Posterior cingulate gyrus (tissue), 11 donors: ENCODE results near the gene CDR2L.

Experiments
- DNase-seq, 10 donors: peaks; one replicate each; pipeline versions ENCODE4 v3.0.0 to v3.0.0-alpha.2; 2020 to 2021; ENCODE audit warnings: mixed read lengths in 3 of 10
- intact Hi-C: fragments of 100-400 bp; cut with DNase I; formaldehyde crosslinking; loops from one replicate; pipeline ENCODE4 v1.15.1; 2023

The CDR2L gene

DNA sequence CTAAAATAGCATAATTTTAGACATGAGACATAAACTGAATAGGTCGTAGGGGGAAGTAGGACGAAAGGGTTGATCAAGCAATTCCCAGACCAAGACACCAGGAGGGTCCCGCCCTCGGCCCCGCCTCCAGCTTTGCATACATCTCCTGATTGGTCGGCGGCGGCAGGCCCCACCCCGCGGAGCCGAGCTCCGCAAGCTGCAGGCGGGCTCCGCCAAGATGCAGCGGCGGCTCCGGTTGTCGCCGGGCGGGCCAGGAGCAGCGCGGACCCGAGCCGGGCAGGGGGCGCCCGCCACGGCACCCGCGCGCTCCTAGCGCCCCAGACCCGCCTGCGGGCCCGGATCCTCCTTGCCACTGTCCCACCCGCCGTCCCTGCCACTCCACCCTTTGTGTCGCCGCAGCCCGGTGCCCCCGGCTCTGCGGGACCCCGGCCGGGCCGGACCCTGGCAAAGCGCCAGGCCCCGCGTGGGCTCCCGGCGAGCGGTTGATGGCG, at the start of gene CDR2L:
TSS of gene CDR2L (plus strand) at position 215 of the 491 bp plus-strand sequence. CDS start 412 bp downstream, outside the sequence.
- DNase-seq: peak; percentile 95 to 100 (median 98)
- intact Hi-C loops: loop anchor here (1.0 to 10.0 kb wide), 2 partner anchors 26 to 47 kb away; no protein-coding TSS in a partner anchor

DNA sequence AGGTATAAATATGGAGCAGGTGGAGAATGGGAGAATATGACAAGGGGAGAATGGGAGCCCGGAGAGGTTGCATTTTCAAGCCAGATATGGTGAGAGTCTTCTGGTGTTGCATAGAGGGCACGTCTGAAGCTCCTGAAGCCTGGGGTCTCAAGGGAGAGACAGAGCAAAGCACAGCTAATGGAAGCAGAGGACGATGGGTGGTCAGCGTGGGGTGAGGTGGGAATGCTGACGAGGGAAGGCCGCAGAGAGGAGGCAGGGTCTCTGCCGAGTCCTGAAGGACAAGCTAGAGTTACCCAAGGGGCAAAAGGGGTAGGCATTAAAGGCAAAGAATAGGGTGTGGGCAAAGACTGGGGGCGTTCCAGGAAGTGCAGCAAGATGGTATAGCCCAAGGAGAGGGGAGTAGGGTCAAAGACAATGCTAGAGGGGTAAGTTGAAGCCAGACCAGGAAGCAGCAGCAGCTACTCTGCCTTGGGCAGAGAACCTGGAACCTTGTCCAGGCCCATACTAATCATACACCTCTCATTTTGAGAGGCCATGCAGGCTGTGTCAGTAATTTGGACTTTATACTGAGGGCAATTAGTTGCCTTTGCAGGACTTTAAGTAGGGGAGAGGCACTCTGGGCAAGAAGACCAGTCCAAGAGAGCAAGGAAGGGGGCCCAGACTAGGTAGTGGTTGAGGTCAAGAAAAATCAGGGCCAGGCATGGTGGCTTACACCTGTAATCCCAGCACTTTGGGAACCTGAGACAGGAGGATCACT, 49.1 kb upstream of the CDR2L start:
- intact Hi-C loops: no loop called here
- no peak for DNase-seq

DNA sequence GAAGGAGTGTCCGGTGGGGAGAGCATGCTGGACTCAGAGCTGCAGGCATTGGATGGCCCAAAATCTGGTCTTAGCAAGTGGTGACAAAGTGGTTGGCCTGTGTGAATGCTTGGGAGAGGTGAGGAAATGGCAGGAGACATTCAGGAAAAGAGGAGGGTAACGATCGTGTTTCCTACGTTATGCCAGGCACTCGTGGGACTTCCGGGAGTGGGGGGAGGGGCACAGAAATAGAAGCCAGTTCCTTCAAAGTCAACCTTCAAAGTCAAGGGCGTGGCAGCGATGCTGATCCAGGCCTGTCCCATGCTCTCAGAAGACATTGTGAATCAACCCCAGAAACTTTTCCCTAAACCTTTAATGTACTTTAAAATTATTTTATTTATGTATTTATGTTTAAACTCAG, 47.9 kb upstream of the CDR2L start:
- no peak for DNase-seq
- intact Hi-C loops: no loop called here

DNA sequence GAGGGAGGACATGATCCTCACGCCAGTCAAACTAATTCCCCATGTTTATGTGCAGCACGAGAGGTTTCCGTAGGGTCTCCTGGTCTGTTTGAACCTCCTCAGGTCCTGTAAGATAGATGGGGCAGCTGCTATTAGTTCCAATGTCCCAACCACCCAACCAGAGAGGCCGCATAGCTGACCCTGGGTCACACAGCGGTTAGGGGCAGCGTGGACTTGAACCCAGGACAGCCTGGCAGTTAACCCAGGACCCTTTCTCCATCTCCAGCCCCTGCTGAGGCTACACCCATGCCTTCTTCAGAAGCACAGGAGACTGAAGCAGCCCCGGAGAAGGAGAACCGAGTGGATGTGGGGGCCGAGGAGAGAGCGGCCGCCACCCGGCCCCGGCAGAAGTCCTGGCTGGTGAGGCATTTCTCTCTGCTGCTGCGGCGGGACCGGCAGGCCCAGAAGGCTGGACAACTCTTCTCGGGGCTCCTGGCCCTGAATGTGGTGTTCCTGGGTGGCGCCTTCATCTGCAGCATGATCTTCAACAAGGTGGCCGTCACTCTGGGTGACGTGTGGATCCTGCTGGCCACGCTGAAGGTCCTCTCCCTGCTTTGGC, 46.2 kb upstream of the CDR2L start:
- no peak for DNase-seq
- intact Hi-C loops: no loop called here

DNA sequence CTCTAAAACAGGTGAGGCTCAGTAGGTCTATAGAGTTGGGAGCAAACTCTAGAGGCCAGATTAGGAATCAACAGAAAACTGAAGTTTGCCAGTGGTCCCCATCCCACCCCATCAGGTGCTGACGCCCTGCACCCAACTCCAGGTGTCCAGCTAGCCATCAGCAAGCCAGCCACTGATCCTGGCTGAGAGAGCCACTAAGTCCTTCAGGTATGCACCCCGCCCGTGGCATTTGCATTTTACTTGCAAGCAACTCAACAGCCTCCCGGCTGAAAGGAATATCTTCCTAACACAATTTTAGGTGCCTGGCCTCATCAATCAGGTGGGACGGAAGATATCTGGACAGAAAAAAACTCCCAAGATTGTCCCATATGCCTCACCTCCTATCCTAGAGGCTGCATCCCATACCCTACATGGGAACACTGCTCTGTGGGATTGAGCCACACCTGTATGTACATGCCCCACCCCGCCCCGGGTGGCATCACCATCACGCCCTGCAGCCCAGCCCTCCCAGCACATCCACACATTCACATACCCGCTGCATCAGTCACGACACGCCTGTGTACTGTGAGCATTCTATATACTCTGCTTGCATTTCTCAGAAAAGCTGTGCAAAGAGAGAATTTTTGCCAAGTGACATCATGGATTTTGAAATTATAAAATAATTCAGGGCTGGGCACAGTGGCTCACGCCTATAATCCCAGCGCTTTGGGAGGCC, 43.5 kb upstream of the CDR2L start:
- intact Hi-C loops: no loop called here
- DNase-seq: no peak

DNA sequence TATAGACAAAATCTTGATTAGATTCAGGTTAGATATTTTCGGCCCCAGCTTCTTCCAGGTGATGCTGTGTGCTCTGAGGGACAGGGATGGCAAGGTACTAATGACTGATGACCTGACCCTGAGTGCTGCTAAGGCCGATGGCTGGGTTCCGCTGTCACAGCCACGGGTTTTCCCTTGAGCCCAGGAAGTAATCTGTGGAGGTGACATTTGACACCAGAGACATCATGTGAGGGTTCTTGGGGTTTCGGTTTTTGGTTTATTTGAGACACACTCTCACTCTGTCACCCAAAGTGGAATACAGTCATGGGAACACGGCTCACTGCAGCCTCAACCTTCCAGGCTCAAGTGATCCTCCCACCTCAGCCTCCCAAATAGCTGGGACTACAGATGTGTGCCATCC, 41.9 kb upstream of the CDR2L start:
- DNase-seq: no peak
- intact Hi-C loops: no loop called here

DNA sequence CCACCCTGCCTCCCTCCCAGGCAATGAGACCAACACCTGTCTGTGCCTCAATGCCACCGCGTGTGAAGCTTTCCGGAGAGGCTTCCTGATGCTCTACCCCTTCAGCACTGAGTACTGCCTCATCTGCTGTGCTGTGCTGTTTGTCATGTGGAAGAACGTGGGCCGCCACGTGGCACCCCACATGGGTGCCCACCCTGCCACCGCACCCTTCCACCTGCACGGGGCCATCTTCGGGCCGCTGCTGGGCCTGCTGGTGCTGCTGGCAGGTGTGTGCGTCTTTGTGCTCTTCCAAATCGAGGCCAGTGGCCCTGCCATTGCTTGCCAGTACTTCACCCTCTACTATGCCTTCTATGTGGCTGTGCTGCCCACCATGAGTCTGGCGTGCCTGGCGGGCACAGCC, 40.8 kb upstream of the CDR2L start:
- no peak for DNase-seq
- intact Hi-C loops: no loop called here

DNA sequence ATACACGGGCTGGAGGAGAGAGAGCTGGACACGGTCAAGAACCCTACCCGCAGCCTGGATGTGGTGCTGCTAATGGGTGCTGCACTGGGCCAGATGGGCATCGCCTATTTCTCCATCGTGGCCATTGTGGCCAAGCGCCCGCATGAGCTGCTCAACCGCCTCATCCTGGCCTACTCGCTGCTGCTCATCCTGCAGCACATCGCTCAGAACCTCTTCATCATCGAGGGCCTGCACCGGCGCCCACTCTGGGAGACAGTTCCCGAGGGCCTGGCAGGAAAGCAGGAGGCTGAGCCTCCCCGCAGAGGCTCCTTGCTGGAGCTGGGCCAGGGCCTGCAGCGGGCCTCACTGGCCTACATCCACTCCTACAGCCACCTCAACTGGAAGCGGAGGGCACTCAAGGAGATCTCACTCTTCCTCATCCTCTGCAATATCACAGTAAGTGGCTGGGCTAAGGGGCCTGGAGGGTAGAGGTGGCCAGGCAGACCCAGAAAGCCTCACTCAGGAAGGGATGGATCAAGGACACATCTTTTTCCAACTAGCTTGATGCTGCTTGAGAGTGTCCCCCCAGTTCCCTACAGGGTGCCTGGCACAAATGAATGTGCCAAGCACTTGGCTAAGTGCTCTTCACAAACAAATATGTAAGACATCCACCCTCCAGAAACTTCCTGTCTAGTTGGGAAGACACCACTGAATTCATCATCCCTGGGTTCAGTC, 40.2 kb upstream of the CDR2L start:
- DNase-seq: no peak
- intact Hi-C loops: no loop called here

DNA sequence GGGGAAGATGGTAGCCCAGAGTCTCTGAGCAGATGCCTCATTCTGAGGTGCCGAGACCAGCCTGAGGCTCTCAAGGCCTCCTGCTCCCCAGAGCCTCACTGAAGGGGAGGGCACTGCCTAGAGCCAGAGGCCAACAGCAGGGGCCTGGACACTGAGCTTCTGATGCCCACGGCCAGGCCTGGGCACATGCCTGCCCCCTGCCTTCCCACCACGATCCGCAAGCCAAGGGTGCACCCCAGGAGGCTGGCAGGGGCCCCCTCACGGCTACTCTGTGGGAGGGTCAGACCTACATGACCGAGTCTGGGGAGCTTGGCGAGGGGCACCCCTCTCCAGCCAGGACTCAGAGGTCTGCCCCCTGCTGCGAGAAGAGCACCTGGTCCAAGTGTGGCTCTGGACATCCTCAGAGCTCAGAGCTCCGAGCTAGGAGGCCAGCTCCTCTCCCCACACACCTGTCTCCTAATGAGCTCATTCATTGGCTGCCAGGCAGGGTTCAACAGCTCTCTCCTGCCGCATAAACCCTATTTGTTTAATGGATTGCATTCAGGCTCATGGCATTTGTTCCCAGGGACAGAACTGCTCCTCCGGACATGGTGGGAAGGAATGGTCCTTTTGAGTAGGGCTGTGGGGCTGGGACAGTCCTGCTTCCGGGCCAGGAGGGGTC, 37.8 kb upstream of the CDR2L start:
- DNase-seq: peak in 1 of 10 donors; percentile 70

DNA sequence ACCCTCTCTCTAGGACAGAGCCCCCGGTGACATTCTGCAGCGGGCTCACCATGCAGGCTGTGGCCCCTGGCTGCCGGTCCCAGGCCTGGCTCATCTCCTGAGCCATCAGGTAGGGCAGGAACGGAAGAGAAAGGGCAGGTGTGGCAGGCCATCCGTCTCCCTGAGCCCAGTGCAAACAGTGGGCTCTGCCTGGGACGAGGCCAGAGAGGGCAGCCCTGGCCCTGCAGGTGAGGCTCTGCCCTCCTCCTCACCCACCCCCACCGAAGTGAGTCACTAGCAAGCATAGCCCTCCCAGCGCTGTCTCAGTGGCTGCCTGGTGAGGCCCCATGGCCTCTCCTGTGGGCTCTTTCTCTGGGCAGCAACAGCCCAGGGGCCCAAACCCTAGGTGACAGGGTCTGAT, 37.2 kb upstream of the CDR2L start:
- intact Hi-C loops: no loop called here
- DNase-seq: no peak

More for the DNA sequence above, 37.8 kb upstream of the CDR2L start:
- intact Hi-C loops: no loop called here

DNA sequence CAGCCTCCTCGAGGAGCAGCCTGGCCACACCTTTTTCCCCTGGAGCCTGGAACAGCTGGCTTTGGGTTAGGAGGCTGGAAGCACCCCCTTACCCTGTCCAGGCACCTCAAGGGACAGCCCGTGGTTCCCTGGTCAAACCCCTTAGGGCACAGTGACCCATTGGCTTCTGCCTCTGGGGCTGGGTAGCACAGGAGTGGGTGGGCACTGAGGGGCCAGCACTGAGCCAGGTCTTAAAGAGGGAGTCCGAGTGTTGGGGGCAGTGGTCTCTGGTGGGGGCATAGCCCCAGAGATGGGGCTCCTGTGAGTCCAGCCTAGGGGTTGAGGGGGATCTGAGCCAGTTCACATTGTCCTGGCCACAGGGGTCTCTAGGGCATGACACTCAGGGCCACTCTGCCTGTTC, 36.4 kb upstream of the CDR2L start:
- no peak for DNase-seq
- intact Hi-C loops: no loop called here

DNA sequence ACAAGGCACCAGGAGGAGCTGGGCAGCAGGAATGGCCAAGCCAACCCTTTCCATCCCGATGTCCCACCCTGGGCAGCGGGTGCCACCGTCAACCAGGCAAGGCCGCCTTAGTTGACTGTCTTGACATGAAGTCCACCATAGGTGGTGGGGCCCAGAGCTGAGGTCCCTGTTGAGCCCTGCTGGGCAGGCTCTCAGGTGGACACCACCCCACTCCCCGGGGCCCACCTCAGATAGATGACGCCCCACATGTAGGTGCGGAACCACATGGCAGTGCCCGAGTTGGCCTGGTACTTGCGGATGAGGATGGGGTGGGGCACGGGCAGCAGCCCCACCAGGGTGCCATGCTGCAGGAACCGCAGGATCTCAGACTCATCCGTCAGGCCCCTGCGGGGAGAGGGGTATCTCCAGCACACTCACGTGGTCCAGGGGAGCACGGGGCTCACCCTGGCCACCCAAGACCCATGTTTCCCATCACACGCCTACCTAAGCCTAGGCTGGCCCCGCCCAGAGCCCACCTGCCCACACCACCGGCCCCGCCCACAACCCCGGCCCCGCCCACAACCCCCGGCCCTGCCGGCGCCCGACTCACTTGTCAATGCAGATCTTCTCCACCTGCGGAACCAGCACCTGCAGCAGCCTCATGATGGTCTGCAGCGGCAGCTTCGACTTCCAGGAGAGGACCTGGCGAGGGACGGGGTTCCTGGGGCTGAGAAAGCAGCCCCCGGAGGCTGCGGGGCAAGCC, 35.6 kb upstream of the CDR2L start:
- intact Hi-C loops: no loop called here

DNA sequence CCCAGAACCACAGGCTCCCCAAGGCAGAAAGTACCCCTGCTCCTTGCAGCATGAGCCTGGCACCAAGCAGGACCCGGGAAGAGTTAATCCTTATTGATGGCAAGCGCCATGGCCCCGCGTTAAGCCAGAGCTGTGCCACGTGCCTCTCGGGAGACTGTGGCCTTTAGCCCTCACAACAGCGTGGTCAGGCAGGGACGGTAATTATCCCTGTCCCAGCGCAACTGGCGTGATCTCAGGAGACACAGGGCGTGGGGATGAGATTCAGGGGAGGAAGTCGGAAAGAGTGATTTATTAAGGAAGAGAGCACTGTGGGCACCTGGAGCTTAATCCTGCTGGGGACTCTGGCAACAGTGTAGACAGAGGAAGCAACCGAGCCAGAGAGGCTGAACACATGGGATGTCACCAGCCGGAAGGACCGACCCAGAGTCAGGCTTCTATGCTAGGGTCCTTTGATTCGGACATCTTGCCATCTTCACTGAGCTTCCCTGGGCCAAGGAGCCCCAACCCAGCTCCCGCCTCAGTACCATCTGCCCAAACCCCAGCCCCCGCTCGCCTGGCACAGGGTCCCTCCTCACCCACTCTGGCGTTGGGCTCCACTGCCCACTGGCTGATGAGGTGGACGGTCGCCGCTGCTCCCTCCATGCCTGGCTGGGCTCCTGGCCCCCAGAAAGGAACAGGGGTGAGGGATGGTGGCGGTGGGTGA, 34.9 kb upstream of the CDR2L start:
- intact Hi-C loops: no loop called here
- peak in 1 of 10 donors; percentile 64 for DNase-seq

More for the DNA sequence above, 35.6 kb upstream of the CDR2L start:
- peak in 1 of 10 donors; percentile 57 for DNase-seq

DNA sequence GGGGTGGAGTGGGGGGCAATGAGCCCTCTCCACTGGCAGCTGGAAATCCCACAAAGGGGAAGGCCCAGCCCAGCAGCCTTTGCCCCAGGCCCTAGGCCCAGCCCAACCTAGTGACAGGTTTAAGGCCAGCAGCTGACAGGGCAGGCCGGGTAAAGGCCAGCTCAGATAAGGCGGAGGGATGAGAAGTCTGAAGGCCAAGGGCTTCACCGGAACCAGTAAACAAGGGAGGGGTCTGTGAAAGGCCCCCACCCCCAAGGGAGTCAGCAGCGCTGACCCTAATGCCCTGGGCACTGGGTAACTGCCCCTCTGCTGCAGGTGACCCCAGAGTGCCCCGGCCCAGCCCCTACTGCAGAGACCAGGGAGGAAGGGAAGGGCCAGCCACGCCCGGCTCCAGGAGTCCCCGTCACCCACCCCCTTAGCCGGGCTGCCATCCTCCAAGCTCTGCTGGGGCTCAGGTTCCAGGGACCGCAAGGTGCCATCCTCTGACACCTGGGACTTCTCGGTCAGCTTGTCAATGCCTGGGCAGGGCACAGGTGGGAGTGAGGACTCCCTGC, 34.2 kb upstream of the CDR2L start:
- no peak for DNase-seq
- intact Hi-C loops: no loop called here

DNA sequence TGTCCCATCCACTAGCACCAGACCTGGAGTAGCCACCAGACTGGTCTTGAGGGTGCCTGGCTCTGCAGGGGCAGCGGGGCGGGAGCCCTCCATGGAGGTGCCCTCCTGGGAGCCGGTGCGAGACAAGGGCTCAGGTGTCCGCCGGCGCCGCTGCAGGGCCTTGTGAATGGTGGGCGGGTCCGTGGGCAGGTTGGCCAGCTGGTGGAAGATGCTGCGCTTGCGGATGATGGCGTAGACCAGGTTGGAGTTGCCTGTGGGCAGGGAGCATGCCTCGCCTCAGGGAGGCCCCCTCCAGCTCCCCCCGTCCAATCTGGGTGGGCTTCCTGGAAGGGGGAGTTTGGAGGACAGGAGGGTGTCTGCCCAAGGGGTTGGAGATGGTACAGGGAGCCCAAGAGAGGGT, 33.3 kb upstream of the CDR2L start:
- intact Hi-C loops: no loop called here
- DNase-seq: peak in 1 of 10 donors; percentile 67

DNA sequence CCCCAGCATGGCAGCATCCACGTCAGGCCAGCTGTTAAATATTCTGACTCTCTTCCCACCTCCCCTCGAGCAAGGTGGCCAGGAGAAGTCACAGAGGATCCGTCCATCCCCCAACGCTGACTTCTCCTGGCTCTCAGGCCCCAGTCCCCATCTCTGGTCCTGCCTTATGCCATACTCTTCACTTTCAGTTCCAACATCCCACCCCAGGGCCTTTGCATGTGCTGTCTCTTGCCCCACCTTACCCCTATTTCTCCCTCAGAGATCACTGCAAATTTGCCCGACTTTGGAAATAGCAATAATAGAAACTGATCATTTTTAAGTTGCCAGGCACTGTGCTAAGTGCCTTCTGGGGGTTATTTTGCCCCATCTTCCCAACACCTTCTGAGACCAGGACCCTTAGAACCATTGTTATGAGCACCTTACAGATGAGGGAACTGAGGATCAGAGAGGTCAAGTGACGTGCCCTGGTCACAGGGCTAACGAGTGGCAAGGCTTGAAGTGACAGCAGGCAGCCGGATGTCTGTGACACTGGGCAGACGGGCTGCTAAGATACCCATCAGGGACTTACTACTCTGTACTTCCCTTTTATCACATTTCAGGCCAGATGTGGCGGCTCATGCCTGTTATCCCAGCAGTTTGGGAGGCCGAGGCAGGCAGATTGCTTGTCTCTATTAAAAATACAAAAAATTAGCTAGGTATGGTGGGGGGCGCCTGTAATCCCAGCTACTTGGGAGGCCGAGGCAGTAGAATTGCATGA, 32.6 kb upstream of the CDR2L start:
- DNase-seq: no peak
- intact Hi-C loops: no loop called here

DNA sequence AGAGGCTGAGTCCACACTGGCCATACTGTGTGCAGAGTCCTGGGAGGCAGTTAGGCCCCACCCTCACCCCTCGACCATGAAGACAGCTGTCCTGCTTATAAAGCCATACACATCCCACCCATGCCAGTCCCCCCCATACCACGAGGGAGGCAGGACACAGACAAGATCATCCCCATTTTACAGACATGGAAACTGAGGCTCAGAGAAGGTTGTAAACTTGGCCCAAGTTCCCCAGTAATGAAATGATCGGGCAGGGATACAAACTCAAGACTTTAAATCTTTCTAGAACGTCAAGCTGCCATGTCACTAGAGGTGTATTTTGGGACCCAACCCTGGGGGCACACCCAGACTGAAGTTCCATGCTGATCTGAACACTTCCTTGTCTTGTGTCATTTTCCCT, 31.3 kb upstream of the CDR2L start:
- intact Hi-C loops: no loop called here
- no peak for DNase-seq
